D721Med (cell line): ENCODE data around the gene RASGEF1B.
"Not testable (repeated sequence)": the region's sequence is repeated elsewhere in the genome, so short reads cannot be mapped to it uniquely, and the experiment has no call there.

Experiments
- DNase-seq: peaks from one replicate; pipeline ENCODE4 v3.0.0; 2011; ENCODE audit warnings: low spot score; ENCODE audit not compliant: insufficient read length
- FAIRE-seq: peaks from 2 replicates; lab custom pipeline; 2011; peaks lifted over from hg19 to GRCh38; lab: Jason Lieb, UNC
- CTCF ChIP-seq: IDR thresholded peaks from 2 replicates; pipeline ENCODE4 v1.5.1; 2012; ENCODE audit warnings: mild to moderate bottlenecking, control low read depth; ENCODE audit not compliant: insufficient read depth; ENCODE audit errors: missing control alignments

Gene RASGEF1B

GRCh38 chr4:81486502-81486901, 14.8 kb upstream of the RASGEF1B start:
- DNase-seq, result no peak
- no peak for FAIRE-seq

GRCh38 chr4:81485310-81485980, 13.7 kb upstream of the RASGEF1B start:
- no peak for FAIRE-seq
- TF ChIP-seq CTCF, result no peak
- DNase-seq, result no peak

More at GRCh38 chr4:81486502-81486901, 14.8 kb upstream of the RASGEF1B start:
- TF ChIP-seq CTCF, result no peak

GRCh38 chr4:81482326-81482725, 10.6 kb upstream of the RASGEF1B start:
- no peak for DNase-seq
- TF ChIP-seq CTCF, result no peak
- FAIRE-seq, result no peak

DNA sequence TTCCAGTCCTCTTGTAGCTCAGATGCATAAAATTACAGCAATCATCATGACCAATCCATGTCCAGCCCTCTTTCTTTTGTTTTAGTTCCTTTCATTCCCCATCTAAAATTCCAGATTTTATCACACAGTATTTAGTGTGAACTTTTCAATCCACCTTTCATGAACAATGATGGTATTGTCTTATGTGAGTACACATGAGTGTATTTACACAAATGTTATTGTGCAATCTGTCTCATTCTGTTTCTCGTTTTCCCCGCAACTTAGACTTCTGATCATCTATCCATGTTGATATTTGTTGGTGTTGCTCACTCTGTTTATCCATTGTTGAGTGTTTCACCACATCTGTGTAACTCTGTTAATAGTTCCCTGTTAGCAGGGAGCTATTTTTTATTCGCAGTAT, 9.4 kb upstream of the RASGEF1B start:
- no peak for DNase-seq
- no peak for TF ChIP-seq CTCF
- no peak for FAIRE-seq

DNA sequence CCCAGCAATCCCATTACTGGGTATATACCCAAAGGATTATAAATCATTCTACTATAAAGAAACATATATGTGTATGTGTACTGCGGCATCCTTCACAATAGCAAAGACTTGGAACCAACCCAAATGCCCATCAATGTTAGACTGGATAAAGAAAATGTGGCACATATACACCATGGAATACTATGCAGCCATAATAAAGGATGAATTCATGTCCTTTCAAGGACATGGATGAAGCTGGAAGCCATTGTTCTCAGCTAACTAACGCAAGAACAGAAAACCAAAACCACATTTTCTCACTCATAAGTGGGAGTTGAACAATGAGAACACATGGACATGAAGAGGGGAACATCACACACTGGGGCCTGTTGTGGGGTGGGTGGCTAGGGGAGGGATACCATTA, 7.9 kb upstream of the RASGEF1B start:
- not testable (repeated sequence) for FAIRE-seq

DNA sequence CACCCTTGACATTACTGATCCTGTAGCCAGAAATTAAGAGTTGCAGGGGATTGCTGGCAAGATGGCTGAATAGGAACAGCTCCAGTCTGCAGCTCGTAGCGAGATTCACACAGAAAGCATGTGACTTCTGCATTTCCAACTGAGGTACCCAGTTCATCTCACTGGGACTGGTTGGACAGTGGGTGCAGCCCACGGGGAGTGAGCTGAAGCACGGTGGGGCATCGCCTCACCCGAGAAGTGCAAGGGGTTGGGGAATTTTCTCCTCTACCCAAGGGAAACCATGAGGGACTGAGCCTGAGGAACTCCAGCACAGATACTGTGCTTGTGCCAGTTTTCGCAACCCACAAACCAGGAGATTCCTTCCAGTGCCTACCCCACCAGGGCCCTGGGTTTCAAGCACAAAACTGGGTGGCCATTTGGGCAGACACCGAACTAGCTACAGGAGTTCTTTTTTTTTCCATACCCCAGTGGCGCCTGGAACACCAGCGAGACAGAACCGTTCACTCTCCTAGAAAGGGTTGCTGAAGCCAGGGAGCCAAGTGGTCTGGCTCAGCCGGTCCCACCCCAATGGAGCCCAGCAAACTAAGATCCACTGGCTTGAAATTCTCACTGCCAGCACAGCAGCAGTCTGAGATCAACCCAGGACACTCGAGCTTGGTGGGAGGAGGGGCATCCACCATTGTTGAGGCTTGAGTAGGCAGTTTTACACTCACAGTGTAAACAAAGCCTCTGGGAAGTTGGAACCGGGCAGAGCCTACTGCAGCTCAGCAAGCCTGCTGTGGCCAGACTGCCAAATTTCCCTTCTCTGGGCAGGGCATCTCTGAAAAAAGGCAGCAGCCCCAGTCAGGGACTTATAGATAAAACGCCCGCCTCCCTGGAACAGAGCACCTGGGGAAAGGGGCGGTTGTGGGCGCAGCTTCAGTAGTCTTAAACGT, 1.9 kb upstream of the RASGEF1B start:
- DNase-seq, FAIRE-seq: not testable (repeated sequence)

More for the DNA sequence above, 7.9 kb upstream of the RASGEF1B start:
- DNase-seq, result not testable (repeated sequence)

GRCh38 chr4:81472281-81473182, 825 bp upstream of the RASGEF1B start:
- FAIRE-seq (no peak), DNase-seq (no peak)
- peak; percentile 36 for TF ChIP-seq CTCF

GRCh38 chr4:81471298-81471587, 464 bp downstream of the RASGEF1B start:
- no peak for DNase-seq
- no peak for TF ChIP-seq CTCF
- no peak for FAIRE-seq
